WTC11 (cell line): Measurements from ENCODE around the gene SLC27A2.

Experiments
- ATF1 ChIP-seq: sonication (generic); formaldehyde crosslinking; IDR thresholded peaks from 2 replicates; pipeline ENCODE4 v1.8.1; 2023; ENCODE audit warnings: mild to moderate bottlenecking, moderate library complexity, missing genetic modification reagents
- ELF4 ChIP-seq: sonication (generic); formaldehyde crosslinking; IDR thresholded peaks from 2 replicates; pipeline ENCODE4 v1.8.1; 2022; ENCODE audit warnings: low read depth, mild to moderate bottlenecking, moderate library complexity, missing genetic modification reagents
- FOXK1 ChIP-seq: sonication (generic); formaldehyde crosslinking; IDR thresholded peaks from 2 replicates; pipeline ENCODE4 v1.8.0; 2022; ENCODE audit warnings: mild to moderate bottlenecking, moderate library complexity, missing genetic modification reagents
- KAT7 ChIP-seq: sonication (generic); formaldehyde crosslinking; IDR thresholded peaks from 2 replicates; pipeline ENCODE4 v1.8.1; 2023; ENCODE audit warnings: missing genetic modification reagents, mild to moderate bottlenecking, borderline replicate concordance
- TEAD4 ChIP-seq: sonication (generic); formaldehyde crosslinking; IDR thresholded peaks from 2 replicates; pipeline ENCODE4 v1.8.0; 2022; ENCODE audit warnings: mild to moderate bottlenecking, missing genetic modification reagents
- ZNF416 ChIP-seq: fragments of 250-450 bp; sonication (Bioruptor Pico); IDR thresholded peaks from 2 replicates; pipeline ENCODE4 v1.9.0; 2021; ENCODE audit warnings: mild to moderate bottlenecking, inconsistent platforms
- TF ChIP-seq, protein P1 (sequence below): sonication (generic); formaldehyde crosslinking; IDR thresholded peaks from 2 replicates; pipeline ENCODE4 v1.8.0; 2022; ENCODE audit warnings: mild to moderate bottlenecking, missing genetic modification reagents
- TF ChIP-seq, protein P2 (sequence below): fragments of 200-600 bp; IDR thresholded peaks from 2 replicates; pipeline ENCODE4 v1.8.0; 2022; ENCODE audit warnings: antibody characterized with exemption
- TF ChIP-seq, protein P3 (sequence below): sonication (generic); formaldehyde crosslinking; IDR thresholded peaks from 2 replicates; pipeline ENCODE4 v1.8.0; 2022; ENCODE audit warnings: mild to moderate bottlenecking, missing genetic modification reagents
- TF ChIP-seq, protein P4 (sequence below): sonication (generic); formaldehyde crosslinking; IDR thresholded peaks from 2 replicates; pipeline ENCODE4 v1.8.1; 2022; ENCODE audit warnings: low read depth, missing genetic modification reagents, borderline replicate concordance
- TF ChIP-seq, protein P5 (sequence below): sonication (generic); formaldehyde crosslinking; IDR thresholded peaks from 2 replicates; pipeline ENCODE4 v1.8.1; 2023; ENCODE audit warnings: mild to moderate bottlenecking, moderate library complexity, missing genetic modification reagents
- TF ChIP-seq, protein P6 (sequence below): sonication (generic); formaldehyde crosslinking; conservative IDR thresholded peaks from 2 replicates; pipeline ENCODE4 v1.8.1; 2022; ENCODE audit warnings: mild to moderate bottlenecking, missing genetic modification reagents

DNA sequence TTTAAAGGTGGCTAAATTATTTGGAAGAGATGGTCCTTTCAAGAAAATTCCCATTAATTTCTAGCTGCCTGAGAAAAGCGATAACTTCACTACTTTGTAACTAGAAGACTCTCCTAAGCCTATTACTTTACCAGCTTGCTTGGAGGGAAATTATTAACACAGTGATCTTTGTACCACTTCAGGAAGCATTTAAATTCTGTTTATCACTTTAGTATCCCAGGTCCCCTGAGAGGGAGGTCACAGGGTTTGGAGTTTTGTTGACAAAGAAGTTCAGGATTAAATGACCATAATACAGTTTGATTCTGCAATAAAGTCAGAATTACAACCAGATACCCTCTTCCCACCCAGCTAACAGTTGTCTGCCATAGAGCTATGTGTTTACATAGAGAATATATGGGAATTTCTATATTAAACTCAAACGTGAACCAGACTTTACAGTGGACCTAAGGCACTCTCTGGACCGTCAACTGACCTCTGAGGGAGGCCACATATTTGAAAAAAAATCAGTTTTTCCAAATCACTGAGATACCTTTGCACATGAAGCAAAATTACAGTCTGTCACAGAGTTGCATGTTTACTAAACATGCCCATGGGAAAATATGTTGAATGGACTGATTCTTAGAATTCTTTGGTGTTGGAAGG lies 3.0 kb downstream of the SLC27A2 start:
- TF ChIP-seq, protein P1, sequence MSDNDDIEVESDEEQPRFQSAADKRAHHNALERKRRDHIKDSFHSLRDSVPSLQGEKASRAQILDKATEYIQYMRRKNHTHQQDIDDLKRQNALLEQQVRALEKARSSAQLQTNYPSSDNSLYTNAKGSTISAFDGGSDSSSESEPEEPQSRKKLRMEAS (CRISPR knock-in tag) = no peak
- TF ChIP-seq, protein P2, sequence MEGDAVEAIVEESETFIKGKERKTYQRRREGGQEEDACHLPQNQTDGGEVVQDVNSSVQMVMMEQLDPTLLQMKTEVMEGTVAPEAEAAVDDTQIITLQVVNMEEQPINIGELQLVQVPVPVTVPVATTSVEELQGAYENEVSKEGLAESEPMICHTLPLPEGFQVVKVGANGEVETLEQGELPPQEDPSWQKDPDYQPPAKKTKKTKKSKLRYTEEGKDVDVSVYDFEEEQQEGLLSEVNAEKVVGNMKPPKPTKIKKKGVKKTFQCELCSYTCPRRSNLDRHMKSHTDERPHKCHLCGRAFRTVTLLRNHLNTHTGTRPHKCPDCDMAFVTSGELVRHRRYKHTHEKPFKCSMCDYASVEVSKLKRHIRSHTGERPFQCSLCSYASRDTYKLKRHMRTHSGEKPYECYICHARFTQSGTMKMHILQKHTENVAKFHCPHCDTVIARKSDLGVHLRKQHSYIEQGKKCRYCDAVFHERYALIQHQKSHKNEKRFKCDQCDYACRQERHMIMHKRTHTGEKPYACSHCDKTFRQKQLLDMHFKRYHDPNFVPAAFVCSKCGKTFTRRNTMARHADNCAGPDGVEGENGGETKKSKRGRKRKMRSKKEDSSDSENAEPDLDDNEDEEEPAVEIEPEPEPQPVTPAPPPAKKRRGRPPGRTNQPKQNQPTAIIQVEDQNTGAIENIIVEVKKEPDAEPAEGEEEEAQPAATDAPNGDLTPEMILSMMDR = no peak
- TF ChIP-seq ZNF416 (CRISPR knock-in tag) (no peak), TEAD4 (no peak), FOXK1 (CRISPR knock-in tag) (no peak), ATF1 (no peak), ELF4 (CRISPR knock-in tag) (no peak), KAT7 (CRISPR knock-in tag) (no peak)
- TF ChIP-seq, protein P3, sequence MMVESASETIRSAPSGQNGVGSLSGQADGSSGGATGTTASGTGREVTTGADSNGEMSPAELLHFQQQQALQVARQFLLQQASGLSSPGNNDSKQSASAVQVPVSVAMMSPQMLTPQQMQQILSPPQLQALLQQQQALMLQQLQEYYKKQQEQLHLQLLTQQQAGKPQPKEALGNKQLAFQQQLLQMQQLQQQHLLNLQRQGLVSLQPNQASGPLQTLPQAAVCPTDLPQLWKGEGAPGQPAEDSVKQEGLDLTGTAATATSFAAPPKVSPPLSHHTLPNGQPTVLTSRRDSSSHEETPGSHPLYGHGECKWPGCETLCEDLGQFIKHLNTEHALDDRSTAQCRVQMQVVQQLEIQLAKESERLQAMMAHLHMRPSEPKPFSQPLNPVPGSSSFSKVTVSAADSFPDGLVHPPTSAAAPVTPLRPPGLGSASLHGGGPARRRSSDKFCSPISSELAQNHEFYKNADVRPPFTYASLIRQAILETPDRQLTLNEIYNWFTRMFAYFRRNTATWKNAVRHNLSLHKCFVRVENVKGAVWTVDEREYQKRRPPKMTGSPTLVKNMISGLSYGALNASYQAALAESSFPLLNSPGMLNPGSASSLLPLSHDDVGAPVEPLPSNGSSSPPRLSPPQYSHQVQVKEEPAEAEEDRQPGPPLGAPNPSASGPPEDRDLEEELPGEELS = no peak
- TF ChIP-seq, protein P4, sequence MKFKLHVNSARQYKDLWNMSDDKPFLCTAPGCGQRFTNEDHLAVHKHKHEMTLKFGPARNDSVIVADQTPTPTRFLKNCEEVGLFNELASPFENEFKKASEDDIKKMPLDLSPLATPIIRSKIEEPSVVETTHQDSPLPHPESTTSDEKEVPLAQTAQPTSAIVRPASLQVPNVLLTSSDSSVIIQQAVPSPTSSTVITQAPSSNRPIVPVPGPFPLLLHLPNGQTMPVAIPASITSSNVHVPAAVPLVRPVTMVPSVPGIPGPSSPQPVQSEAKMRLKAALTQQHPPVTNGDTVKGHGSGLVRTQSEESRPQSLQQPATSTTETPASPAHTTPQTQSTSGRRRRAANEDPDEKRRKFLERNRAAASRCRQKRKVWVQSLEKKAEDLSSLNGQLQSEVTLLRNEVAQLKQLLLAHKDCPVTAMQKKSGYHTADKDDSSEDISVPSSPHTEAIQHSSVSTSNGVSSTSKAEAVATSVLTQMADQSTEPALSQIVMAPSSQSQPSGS = no peak
- TF ChIP-seq, protein P5, sequence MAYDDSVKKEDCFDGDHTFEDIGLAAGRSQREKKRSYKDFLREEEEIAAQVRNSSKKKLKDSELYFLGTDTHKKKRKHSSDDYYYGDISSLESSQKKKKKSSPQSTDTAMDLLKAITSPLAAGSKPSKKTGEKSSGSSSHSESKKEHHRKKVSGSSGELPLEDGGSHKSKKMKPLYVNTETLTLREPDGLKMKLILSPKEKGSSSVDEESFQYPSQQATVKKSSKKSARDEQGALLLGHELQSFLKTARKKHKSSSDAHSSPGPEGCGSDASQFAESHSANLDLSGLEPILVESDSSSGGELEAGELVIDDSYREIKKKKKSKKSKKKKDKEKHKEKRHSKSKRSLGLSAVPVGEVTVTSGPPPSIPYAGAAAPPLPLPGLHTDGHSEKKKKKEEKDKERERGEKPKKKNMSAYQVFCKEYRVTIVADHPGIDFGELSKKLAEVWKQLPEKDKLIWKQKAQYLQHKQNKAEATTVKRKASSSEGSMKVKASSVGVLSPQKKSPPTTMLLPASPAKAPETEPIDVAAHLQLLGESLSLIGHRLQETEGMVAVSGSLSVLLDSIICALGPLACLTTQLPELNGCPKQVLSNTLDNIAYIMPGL (CRISPR knock-in tag) = no peak
- TF ChIP-seq, protein P6, sequence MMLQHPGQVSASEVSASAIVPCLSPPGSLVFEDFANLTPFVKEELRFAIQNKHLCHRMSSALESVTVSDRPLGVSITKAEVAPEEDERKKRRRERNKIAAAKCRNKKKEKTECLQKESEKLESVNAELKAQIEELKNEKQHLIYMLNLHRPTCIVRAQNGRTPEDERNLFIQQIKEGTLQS = no peak
